ENCODE measurements around the gene ARHGAP26.

ARHGAP26 gene

GRCh38 chr5:142881076-142881783 is 111.1 kb downstream of the ARHGAP26 start:
- no peak for DNase-seq

DNA sequence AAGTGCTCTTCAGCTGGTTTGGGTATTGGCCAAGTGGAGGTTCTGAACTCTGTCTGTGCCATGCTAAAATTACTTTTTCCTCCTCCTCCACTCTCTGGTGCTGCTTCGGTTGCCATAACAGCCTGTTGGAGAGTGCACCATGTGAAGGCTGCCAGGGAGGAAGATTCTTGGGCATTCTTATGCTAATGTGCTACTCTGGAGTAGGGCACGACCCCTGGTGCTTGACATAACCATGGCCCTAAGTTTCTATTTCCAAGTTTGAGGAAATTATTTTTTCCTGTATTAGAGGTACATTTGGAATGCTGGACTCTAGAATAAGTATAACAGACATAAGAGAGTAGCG is 111.6 kb downstream of the ARHGAP26 start:
- DNase-seq, result no peak

DNA sequence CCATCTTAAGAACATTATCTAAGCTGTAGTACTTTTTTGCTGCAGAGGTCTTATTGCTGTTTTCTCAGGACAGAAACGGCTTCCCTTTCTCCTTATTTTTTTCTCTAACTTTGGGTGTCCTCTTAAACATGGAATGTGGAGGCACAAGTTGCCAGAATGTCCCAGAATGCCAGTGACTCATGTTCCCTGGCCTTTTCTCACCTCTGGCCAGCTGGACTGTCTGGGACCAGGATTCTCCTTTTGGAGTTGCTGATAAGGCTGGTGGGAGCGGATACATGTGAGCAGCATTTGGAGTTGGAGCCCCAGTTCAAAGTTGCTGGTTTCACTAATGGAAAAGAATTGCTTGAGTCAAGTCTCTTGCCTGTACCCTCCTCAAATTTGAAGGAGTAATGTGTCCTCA is 112.8 kb downstream of the ARHGAP26 start:
- DNase-seq, result no peak

GRCh38 chr5:142883438-142883837 is 113.3 kb downstream of the ARHGAP26 start:
- no peak for DNase-seq

DNA sequence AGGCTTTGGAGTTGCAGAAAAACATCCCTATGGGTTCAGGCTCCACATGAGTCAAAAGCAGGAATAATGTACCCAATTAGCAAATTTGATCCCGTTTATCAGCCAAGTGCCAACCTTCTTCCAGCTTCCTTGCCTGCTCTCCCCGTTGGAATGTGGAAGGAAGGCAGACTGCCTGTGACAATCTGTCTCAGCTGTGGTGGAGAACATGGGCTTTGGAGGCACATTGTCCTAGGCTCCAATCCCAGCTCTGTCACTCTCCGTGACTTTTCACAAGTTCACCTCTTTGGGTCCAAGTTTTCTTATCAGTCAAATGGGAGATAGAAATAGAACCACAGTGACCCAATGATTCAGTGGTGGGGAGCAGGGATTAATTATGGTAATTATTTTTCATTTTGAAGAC is 113.9 kb downstream of the ARHGAP26 start:
- no peak for DNase-seq

GRCh38 chr5:142886211-142886610 is 116.0 kb downstream of the ARHGAP26 start:
- DNase-seq, result no peak

- DNase-seq, result no peak
Measured at GRCh38 chr5:142886956-142887355, 116.8 kb downstream of the ARHGAP26 start.

DNA sequence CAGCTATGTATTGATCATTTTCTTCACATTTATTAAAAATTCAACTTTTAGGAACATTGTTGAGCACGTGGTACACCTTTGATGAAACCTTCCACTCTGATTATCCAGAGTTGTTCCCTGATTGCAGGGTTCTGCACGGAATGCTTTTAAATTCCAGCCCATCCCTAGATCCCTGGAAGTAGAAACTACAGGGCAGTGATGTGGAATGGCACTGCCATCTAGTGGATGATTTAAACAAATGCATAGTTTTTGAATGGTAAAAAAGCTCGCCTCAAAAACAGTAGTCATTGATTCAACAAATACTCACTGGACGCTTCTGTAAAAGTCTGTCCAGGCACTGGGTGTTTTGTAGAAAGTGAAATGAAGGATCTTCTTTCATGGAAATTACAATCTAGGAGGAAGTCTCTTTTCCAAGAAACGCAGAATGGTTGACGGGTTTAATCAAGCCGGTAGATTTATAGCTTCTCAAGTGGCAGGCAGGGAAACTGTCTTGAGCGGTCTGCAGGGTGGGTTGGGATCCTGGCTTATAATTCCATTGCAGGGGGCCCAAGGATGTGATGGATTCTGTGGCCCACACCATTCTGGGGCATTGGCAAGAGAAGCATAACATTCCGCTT is 118.4 kb downstream of the ARHGAP26 start:
- DNase-seq, result peak; percentile 5 to 14

- DNase-seq, result no peak
Measured at GRCh38 chr5:142892021-142892420, 121.8 kb downstream of the ARHGAP26 start.

DNA sequence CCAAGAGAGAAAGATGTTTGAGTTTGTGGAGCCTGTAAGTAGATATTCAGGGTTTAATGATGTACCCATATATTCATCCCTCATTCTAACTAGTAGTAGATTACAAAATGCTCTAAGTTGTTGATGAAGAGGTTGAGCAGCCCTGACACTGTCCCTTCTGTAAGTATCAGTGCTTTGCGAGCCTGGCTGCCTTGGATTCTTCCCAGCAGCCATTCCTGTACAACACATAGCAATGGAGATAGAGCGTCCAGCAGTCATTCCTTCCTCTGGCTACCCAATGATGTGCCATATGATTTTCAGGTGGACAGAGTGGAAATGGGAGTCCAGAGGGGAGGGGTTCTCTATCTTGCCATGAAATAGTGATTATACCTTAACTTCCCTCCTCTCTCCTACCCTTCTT is 124.1 kb downstream of the ARHGAP26 start:
- no peak for DNase-seq

- DNase-seq, result no peak
Measured at GRCh38 chr5:142894749-142895148, 124.6 kb downstream of the ARHGAP26 start.

GRCh38 chr5:142896325-142897007 is 126.3 kb downstream of the ARHGAP26 start:
- DNase-seq, result no peak

- DNase-seq, result no peak
Measured at GRCh38 chr5:142897328-142897727, 127.2 kb downstream of the ARHGAP26 start.

DNA sequence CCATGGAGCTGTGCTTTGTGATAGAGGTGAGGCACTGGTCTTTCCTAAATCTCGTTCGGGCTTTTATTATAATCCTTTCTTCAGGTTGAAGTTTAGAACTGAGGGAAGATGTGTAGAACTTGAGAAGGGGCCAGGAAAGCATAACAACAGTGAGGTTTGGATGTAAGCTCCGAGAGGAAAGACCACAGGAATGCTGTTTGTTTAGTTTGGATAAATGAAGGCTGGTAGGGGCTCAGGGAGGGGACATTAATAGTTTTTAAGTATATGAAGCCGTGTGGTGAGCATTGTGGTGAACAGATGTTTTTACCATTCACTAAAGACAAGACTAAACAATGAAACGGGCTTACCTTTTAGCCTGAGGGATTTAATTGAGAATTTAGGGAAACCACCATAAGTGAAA is 130.8 kb downstream of the ARHGAP26 start:
- DNase-seq, result no peak

GRCh38 chr5:142901476-142902185 is 131.5 kb downstream of the ARHGAP26 start:
- DNase-seq, result no peak

GRCh38 chr5:142902186-142902965 is 132.2 kb downstream of the ARHGAP26 start:
- DNase-seq, result no peak

DNA sequence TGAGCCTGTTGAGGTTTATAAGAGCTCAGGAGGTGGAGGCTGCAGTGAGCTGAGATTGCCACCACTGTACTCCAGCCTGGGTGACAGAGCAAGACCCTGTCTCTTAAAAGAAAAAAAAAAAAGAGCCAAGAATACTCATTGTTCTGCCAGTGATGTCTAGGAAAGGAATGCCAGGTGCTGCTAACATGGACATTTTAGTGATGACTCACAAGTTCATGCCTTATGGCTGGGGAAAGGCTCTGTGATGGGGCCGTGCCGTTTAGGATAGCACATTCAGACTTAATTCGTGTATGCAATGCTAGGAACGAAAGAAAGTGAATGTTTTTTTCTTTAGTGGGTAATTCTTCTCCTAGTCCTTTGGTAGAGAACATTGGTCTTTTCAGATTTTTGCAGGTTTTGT is 134.2 kb downstream of the ARHGAP26 start:
- no peak for DNase-seq

GRCh38 chr5:142905348-142905747 is 135.2 kb downstream of the ARHGAP26 start:
- DNase-seq, result no peak

DNA sequence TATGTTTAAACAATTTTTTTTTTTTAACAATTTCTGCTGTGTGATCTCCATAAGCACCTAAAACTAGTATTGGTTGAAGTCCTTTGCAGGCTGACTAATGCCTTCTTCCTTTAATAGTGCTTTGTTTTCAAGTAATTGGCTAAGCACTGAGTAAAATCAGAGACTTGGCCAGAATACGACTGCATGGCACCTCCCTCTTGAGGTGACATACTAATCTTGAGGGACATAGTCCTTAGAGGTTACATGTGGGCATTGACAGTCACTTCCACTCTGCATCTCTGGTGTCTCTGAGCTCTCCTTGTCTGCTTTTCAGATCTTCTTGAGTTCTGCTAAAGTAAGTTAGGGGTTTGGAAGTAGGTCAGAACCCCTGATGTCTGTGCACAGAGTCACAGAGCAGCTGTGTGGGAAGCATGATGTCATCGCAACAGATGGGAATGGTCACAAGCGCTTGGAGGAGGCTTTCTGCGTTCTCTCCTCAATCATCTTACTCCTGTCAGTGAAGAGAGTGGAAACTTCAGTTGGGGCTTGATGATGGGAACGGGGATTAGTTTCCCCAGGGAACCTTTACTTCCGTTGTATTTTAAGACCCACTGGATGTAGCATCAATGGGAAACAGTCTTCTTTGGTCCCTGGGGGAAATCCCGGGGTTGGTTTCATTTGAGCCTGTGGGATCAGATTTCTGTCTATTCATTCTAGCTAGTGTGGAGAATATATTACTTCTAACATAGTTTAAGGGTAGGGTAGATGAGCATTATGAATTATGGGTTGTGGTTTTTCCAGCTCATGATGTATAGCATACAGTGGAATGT is 136.9 kb downstream of the ARHGAP26 start:
- no peak for DNase-seq

DNA sequence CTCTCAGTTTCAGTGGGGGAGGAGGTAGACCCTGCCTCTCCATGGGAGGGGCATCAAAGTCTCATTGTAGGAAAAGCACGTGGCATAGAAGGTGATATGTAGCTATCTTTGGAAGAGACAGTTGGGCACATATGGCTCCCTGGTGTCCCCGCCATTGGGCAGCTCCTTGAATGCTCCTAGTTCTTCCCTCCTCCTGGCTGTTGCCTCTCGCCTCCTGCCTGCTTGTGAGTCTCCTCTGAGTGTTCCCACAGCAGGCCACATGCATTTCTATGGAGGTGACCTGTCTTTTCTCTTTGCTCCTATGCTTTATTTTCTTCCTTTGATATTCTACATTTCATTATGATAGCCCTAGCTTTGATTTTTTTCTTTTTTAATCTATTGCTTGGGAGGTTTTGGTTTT is 138.5 kb downstream of the ARHGAP26 start:
- DNase-seq, result no peak

DNA sequence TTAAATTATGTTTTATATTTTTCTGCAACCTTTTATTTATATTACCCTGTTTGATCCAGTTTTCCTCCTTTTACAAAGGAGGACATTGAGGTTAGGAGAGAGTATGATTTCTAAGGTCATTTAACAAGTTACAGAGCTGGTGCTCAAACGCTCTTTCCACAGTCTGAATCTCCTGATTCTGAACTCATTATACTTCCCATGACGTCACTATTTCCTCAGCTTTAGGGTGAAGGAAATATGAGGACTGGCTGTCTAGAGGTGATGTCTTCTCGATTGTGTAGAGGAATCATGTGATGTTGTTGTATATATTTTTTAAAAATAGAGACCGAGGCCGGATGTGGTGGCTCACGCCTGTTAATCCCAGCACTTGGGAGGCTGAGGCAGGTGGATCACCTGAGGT is 140.0 kb downstream of the ARHGAP26 start:
- DNase-seq, result no peak

- DNase-seq, result no peak
Measured at GRCh38 chr5:142911170-142911569, 141.0 kb downstream of the ARHGAP26 start.
